K562 (cell line): ENCODE measurements around the gene CPNE6. TPM values are rescaled to one million over a fixed set of nuclear protein-coding genes. Genes with fewer than 3 reads are reported as not detected.
"Not testable (repeated sequence)": the region's sequence is repeated elsewhere in the genome, so short reads cannot be mapped to it uniquely, and the experiment has no call there.

ENCODE experiments used
- ATAC-seq: fragments of 200-7000 bp; cut with Tn5 transposase; 3 replicates; pipeline ENCODE4 v1.9.1; 2020; ENCODE audit warnings: moderate library complexity
- BruUV-seq: library from RNA; stranded (reverse); fragments of 400-500 nt; replicated peaks from 2 replicates; lab custom pipeline; 2021; lab: Mats Ljungman, UMichigan
- CTCF ChIA-PET: fragments of 300-600 bp; formaldehyde crosslinking; extraction: SDS; loops from one replicate; lab custom pipeline; 2021; ENCODE audit warnings: low intra/inter-chr PET ratio; lab: Yijun Ruan, JAX
- POLR2A ChIA-PET: fragments of 300-600, 350-650 bp; sonication (Branson Sonifier 250); formaldehyde crosslinking; extraction: SDS; loops from one replicate; lab custom pipeline; 2021; ENCODE audit warnings: antibody characterized with exemption, inconsistent platforms; lab: Yijun Ruan, JAX
- DNase-seq, 4 experiments: peaks; one replicate each; pipeline versions ENCODE4 v3.0.0 to v3.0.0-alpha.2; 2011 to 2018; ENCODE audit warnings: low spot score in 3 of 4, mixed read lengths in 3 of 4; ENCODE audit errors: extremely low read depth in 1 of 4
- FAIRE-seq: peaks from 2 replicates; lab custom pipeline; 2011; peaks lifted over from hg19 to GRCh38; lab: Jason Lieb, UNC
- H2AFZ ChIP-seq: 2 replicates; pipeline ENCODE4 v1.6.0; 2011; ENCODE audit warnings: low read depth, low read length, control low read depth, inconsistent platforms
- H3K27ac ChIP-seq: fragments of 200-600 bp; 3 replicates; pipeline ENCODE4 v1.8.0; 2011; ENCODE audit warnings: low read depth, mild to moderate bottlenecking, control low read depth, inconsistent platforms, low read length, moderate library complexity, mixed read lengths; ENCODE audit errors: extremely low read depth
- H3K27me3 ChIP-seq, 2 experiments: fragments of 300-600 bp in 1 of 2; 2 replicates in 1 of 2; 3 replicates in 1 of 2; pipeline versions ENCODE4 v1.6.0 to v1.8.0; 2011; ENCODE audit warnings: inconsistent platforms in 2 of 2, low read length in 2 of 2, mild to moderate bottlenecking in 1 of 2, mixed read lengths in 1 of 2, moderate library complexity in 1 of 2; ENCODE audit not compliant: control insufficient read depth in 2 of 2, insufficient read depth in 2 of 2
- H3K36me3 ChIP-seq: fragments of 300-600 bp; 3 replicates; pipeline ENCODE4 v1.8.0; 2011; ENCODE audit warnings: mild to moderate bottlenecking, low read length, inconsistent platforms; ENCODE audit not compliant: control insufficient read depth, insufficient read depth
- H3K4me1 ChIP-seq, 2 experiments: fragments of 200-600 bp in 1 of 2; replicated peaks in 1 of 2; 2 replicates in 1 of 2; 3 replicates in 1 of 2; pipeline versions ENCODE4 v1.5.1 to v1.8.0; 2011; ENCODE audit warnings: inconsistent platforms in 2 of 2, low read length in 2 of 2, mild to moderate bottlenecking in 1 of 2, mixed read lengths in 1 of 2, moderate library complexity in 1 of 2; ENCODE audit not compliant: control insufficient read depth in 2 of 2, insufficient read depth in 2 of 2
- H3K4me2 ChIP-seq: 2 replicates; pipeline ENCODE4 v1.6.1; 2011; ENCODE audit warnings: low read length, control low read depth, inconsistent platforms, mixed read lengths; ENCODE audit not compliant: insufficient read depth
- H3K4me3 ChIP-seq: fragments of 200-600 bp; sonication (generic), shearing (Covaris generic); 2 replicates; pipeline ENCODE4 v1.5.1; 2016; ENCODE audit warnings: control low read depth, inconsistent platforms
- H3K79me2 ChIP-seq: fragments of 200-600 bp; 3 replicates; pipeline ENCODE4 v1.8.0; 2011; ENCODE audit warnings: low read length, inconsistent platforms; ENCODE audit not compliant: control insufficient read depth, insufficient read depth
- H3K9ac ChIP-seq, 2 experiments: 2 replicates each; pipeline versions ENCODE4 v1.6.0 to v1.6.1; 2011; ENCODE audit warnings: low read depth in 2 of 2, low read length in 2 of 2, control low read depth in 1 of 2, inconsistent platforms in 1 of 2, mild to moderate bottlenecking in 1 of 2, mixed read lengths in 1 of 2; ENCODE audit not compliant: insufficient read depth in 1 of 2
- H3K9me1 ChIP-seq: one replicate; pipeline ENCODE4 v1.6.0; 2011; ENCODE audit warnings: inconsistent platforms, mild to moderate bottlenecking, low read length, moderate library complexity; ENCODE audit not compliant: control insufficient read depth, insufficient read depth
- H3K9me3 ChIP-seq: replicated peaks from 2 replicates; pipeline ENCODE4 v1.5.1; 2011; ENCODE audit warnings: low read depth, low read length, inconsistent platforms; ENCODE audit not compliant: control insufficient read depth, insufficient read depth
- H4K20me1 ChIP-seq: replicated peaks from 2 replicates; pipeline ENCODE4 v1.6.1; 2011; ENCODE audit warnings: low read length, inconsistent platforms, mixed read lengths; ENCODE audit not compliant: control insufficient read depth, insufficient read depth
- SPI1 ChIP-seq: IDR thresholded peaks from 2 replicates; pipeline ENCODE4 v1.6.1; 2011; ENCODE audit warnings: low read depth, low read length, control low read depth, borderline replicate concordance
- WGBS: fragments of 100-300 bp; shearing (Covaris generic); methylation state at CpG from one replicate; pipeline ENCODE4 v1.1.6; 2016; ENCODE audit warnings: low coverage, mixed read lengths; ENCODE audit not compliant: insufficient coverage; ENCODE audit errors: missing lambda C conversion rate; 5-methylcytosine and 5-hydroxymethylcytosine counted together
- in situ Hi-C: fragments of 300-500 bp; cut with MboI; formaldehyde crosslinking; loops from 4 replicates; pipeline ENCODE4 v1.15.0; 2018; ENCODE audit warnings: inconsistent platforms, mixed read lengths
- intact Hi-C: fragments of 100-400 bp; cut with micrococcal nuclease; formaldehyde crosslinking; loops from 2 replicates; pipeline ENCODE4 v1.14.2; 2022
- polyA plus RNA-seq, 8 experiments: library from polyadenylated mRNA; depleted of rRNA in 4 of 8; stranded (reverse) in 5 of 8; unstranded in 3 of 8; fragments of >200 nt; fragmentation: Nextera tagmentation in 2 of 8; fragmentation: Illumina TruSeq in 1 of 8; extraction: Ambion mirVana in 2 of 8; extraction: Trizol in 1 of 8; gene quantifications; 2 replicates each; pipeline versions ENCODE4 v1.2.1 to v1.2.3, GENCODE V29; 2011 to 2014; ENCODE audit warnings: inconsistent platforms in 1 of 8, missing spikeins in 1 of 8
- total RNA-seq, 7 experiments: library from RNA; depleted of rRNA in 6 of 7; stranded (reverse); fragments of >200 nt in 6 of 7; fragmentation: Illumina TruSeq in 2 of 7; extraction: Trizol in 2 of 7; gene quantifications; 2 replicates each; pipeline versions ENCODE4 v1.2.1 to v1.2.3, GENCODE V29; 2011 to 2021; ENCODE audit warnings: low replicate concordance in 1 of 7

The CPNE6 gene
- total and polyA plus RNA-seq, 9 of the 15 experiments (the other 6 are each of a cell fraction or from before 2014, with no cell fraction given) = not detected

DNA sequence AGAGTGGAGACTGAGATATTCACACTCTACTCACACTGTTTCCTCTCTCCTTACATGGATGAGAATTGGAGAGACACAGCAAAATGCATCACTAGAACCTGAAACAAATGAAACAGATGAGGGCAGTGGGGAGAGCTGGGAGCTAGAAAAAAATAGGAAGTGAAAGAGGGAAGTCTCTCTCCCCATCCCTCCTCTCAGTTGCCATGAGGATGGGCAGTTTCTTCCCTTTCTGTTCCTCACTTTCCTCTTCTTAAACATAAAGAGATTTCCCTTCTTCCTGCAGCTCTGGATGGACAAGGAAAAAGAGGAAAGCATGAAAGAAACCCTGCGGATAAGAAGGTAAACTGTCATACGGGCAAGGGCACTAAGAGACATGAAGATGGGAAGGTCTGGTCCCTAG, 22.4 kb upstream of the CPNE6 start:
- H4K20me1 ChIP-seq, BruUV-seq, H3K79me2 ChIP-seq, H2AFZ ChIP-seq, H3K9me3 ChIP-seq, ATAC-seq, CTCF ChIA-PET, H3K27ac ChIP-seq, H3K36me3 ChIP-seq, H3K27me3 ChIP-seq, FAIRE-seq, POLR2A ChIA-PET, DNase-seq, H3K4me3 ChIP-seq, H3K4me2 ChIP-seq, H3K9me1 ChIP-seq, intact Hi-C loops, H3K9ac ChIP-seq, in situ Hi-C loops: not testable (repeated sequence)
- TF ChIP-seq SPI1 = peak; percentile 41; the same call in 1 of the 2 replicates
- no CpG with 5 or more reads among the region's 2 CpGs for WGBS
- peaks cover 9 to 20% of the 10 kb centered on the region in 2 experiments; a peak in 3 of 5 replicates for H3K4me1 ChIP-seq

DNA sequence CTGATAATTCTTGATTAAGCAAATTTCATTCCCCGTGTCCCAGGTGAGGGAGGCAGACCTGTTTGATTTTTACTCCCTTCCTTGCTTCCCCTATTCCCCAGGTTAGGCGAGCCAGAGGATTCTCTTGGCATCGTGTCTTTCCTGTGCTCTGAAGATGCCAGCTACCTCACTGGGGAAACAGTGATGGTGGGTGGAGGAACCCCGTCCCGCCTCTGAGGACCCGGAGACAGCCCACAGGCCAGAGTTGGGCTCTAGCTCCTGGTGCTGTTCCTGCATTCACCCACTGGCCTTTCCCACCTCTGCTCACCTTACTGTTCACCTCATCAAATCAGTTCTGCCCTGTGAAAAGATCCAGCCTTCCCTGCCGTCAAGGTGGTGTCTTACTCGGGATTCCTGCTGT, 20.6 kb upstream of the CPNE6 start:
- BruUV-seq, CTCF ChIA-PET, H4K20me1 ChIP-seq, FAIRE-seq, H3K4me3 ChIP-seq, H3K27ac ChIP-seq, intact Hi-C loops, H3K9me1 ChIP-seq, POLR2A ChIA-PET, H3K9me3 ChIP-seq, H3K79me2 ChIP-seq, H2AFZ ChIP-seq, H3K9ac ChIP-seq, H3K4me2 ChIP-seq, H3K36me3 ChIP-seq, DNase-seq, ATAC-seq: not testable (repeated sequence)
- in situ Hi-C loops = loop anchor here (10.0 kb wide), 1 partner anchor 384 kb away; no protein-coding TSS in a partner anchor
- Histone ChIP-seq H3K27me3 (peaks cover 0 to 25% of the 10 kb centered on the region in 2 experiments; a peak in 2 of 5 replicates), H3K4me1 (peaks cover 9 to 20% of the 10 kb centered on the region in 2 experiments; a peak in 3 of 5 replicates)
- WGBS = 43% methylated on average over 4 of the region's 8 CpGs
